OCI-LY7 (cell line): ENCODE results near the gene ZNF284.

Experiments
- EZH2phosphoT487 ChIP-seq: fragments of 200-600 bp; sonication (generic); IDR thresholded peaks from 2 replicates; pipeline ENCODE4 v1.6.1; 2018; ENCODE audit warnings: low read depth, borderline replicate concordance, mild to moderate bottlenecking, mixed run types, antibody characterized with exemption, low read length, moderate library complexity, mixed read lengths
- TF ChIP-seq, protein P1 (sequence below): fragments of 200-600 bp; sonication (generic); conservative IDR thresholded peaks from 2 replicates; pipeline ENCODE4 v1.5.1; 2014; ENCODE audit warnings: mild to moderate bottlenecking, antibody characterized with exemption, low read length, moderate library complexity, mixed read lengths

GRCh38 chr19:44076325-44076724, 4.4 kb downstream of the ZNF284 start:
- TF ChIP-seq, protein P1, sequence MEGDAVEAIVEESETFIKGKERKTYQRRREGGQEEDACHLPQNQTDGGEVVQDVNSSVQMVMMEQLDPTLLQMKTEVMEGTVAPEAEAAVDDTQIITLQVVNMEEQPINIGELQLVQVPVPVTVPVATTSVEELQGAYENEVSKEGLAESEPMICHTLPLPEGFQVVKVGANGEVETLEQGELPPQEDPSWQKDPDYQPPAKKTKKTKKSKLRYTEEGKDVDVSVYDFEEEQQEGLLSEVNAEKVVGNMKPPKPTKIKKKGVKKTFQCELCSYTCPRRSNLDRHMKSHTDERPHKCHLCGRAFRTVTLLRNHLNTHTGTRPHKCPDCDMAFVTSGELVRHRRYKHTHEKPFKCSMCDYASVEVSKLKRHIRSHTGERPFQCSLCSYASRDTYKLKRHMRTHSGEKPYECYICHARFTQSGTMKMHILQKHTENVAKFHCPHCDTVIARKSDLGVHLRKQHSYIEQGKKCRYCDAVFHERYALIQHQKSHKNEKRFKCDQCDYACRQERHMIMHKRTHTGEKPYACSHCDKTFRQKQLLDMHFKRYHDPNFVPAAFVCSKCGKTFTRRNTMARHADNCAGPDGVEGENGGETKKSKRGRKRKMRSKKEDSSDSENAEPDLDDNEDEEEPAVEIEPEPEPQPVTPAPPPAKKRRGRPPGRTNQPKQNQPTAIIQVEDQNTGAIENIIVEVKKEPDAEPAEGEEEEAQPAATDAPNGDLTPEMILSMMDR = no peak
- no peak for TF ChIP-seq EZH2phosphoT487
